Stimulated activated CD8-positive, alpha-beta memory T cell treated with anti-CD3 and anti-CD28 coated beads, Interleukin-4, amount 100 ng/mL, for 48 hours (primary cell): ENCODE data around the gene PRAMEF14.
"Not testable (repeated sequence)": the region's sequence is repeated elsewhere in the genome, so short reads cannot be mapped to it uniquely, and the experiment has no call there.

Experiments
- DNase-seq: peaks from one replicate; pipeline ENCODE4 v3.0.0-alpha.2; 2020

The PRAMEF14 gene

GRCh38 chr1:13347034-13347433 is at the start of gene PRAMEF14:
Gene PRAMEF14 (minus strand): TSS chr1:13347134. CDS start chr1:13345314, 1,820 bp downstream.
- DNase-seq: not testable (repeated sequence)

- DNase-seq: not testable (repeated sequence)
Observed at GRCh38 chr1:13395311-13395710, 48.4 kb upstream of the PRAMEF14 start.

GRCh38 chr1:13394761-13395160 is 47.8 kb upstream of the PRAMEF14 start:
- not testable (repeated sequence) for DNase-seq

- not testable (repeated sequence) for DNase-seq
Observed at GRCh38 chr1:13393004-13393403, 46.1 kb upstream of the PRAMEF14 start.

- not testable (repeated sequence) for DNase-seq
Observed at GRCh38 chr1:13389332-13389731, 42.4 kb upstream of the PRAMEF14 start, which contains the start of gene PRAMEF17. Gene PRAMEF17 (plus strand): TSS chr1:13389632. CDS start chr1:13389658, 26 bp downstream.

- not testable (repeated sequence) for DNase-seq
Observed at GRCh38 chr1:13380380-13380779, 33.4 kb upstream of the PRAMEF14 start.

GRCh38 chr1:13378983-13379382 is 32.0 kb upstream of the PRAMEF14 start:
- not testable (repeated sequence) for DNase-seq

GRCh38 chr1:13368544-13368943 is 21.6 kb upstream of the PRAMEF14 start:
- peak; percentile 69 for DNase-seq

GRCh38 chr1:13366536-13366935 is 19.6 kb upstream of the PRAMEF14 start:
- not testable (repeated sequence) for DNase-seq

GRCh38 chr1:13364928-13365327 is 18.0 kb upstream of the PRAMEF14 start:
- DNase-seq: not testable (repeated sequence)

GRCh38 chr1:13362364-13362763 is 15.4 kb upstream of the PRAMEF14 start:
- DNase-seq: not testable (repeated sequence)

- DNase-seq: peak; percentile 43
Observed at GRCh38 chr1:13356774-13357173, 9.8 kb upstream of the PRAMEF14 start.

GRCh38 chr1:13354475-13354874 is 7.5 kb upstream of the PRAMEF14 start:
- not testable (repeated sequence) for DNase-seq

- not testable (repeated sequence) for DNase-seq
Observed at GRCh38 chr1:13353476-13353875, 6.5 kb upstream of the PRAMEF14 start.

GRCh38 chr1:13342496-13342895 is 4.4 kb downstream of the PRAMEF14 start:
- not testable (repeated sequence) for DNase-seq

GRCh38 chr1:13315281-13315680 is 31.7 kb downstream of the PRAMEF14 start, which contains the start of gene PRAMEF15:
Gene PRAMEF15 (plus strand): TSS chr1:13315581. CDS start chr1:13318408, 2,827 bp downstream.
- DNase-seq: not testable (repeated sequence)

- not testable (repeated sequence) for DNase-seq
Observed at GRCh38 chr1:13303239-13303638, 43.7 kb downstream of the PRAMEF14 start, which contains the start of gene PRAMEF33. Gene PRAMEF33 (plus strand): TSS chr1:13303539. CDS start chr1:13305955, 2,416 bp downstream.

GRCh38 chr1:13302197-13302596 is 44.7 kb downstream of the PRAMEF14 start:
- DNase-seq: not testable (repeated sequence)

- not testable (repeated sequence) for DNase-seq
Observed at GRCh38 chr1:13298699-13299098, 48.2 kb downstream of the PRAMEF14 start.

GRCh38 chr1:13297216-13297931 is 49.6 kb downstream of the PRAMEF14 start:
- DNase-seq: not testable (repeated sequence)
